ENCODE measurements around the gene GOLIM4.
"Not testable (repeated sequence)": the region's sequence is repeated elsewhere in the genome, so short reads cannot be mapped to it uniquely, and the experiment has no call there.

Gene GOLIM4

GRCh38 chr3:168095611-168096209 is at the start of gene GOLIM4:
Gene GOLIM4 (minus strand): TSS chr3:168095924. CDS start chr3:168095285, 639 bp downstream.
- DNase-seq (ENCODE audit: low read depth) = no peak

GRCh38 chr3:168141405-168141998 is 45.8 kb upstream of the GOLIM4 start:
- no peak for DNase-seq (ENCODE audit: low read depth)

GRCh38 chr3:168139947-168140346 is 44.2 kb upstream of the GOLIM4 start:
- DNase-seq (ENCODE audit: low read depth) = no peak

GRCh38 chr3:168138421-168138820 is 42.7 kb upstream of the GOLIM4 start:
- DNase-seq (ENCODE audit: low read depth) = no peak

GRCh38 chr3:168134931-168135330 is 39.2 kb upstream of the GOLIM4 start:
- DNase-seq (ENCODE audit: low read depth) = no peak

GRCh38 chr3:168130250-168130649 is 34.5 kb upstream of the GOLIM4 start:
- not testable (repeated sequence) for DNase-seq (ENCODE audit: low read depth)

- DNase-seq (ENCODE audit: low read depth) = not testable (repeated sequence)
These were observed 32.7 kb upstream of the GOLIM4 start for GRCh38 chr3:168128463-168128862.

- no peak for DNase-seq (ENCODE audit: low read depth)
These were observed 31.7 kb upstream of the GOLIM4 start for GRCh38 chr3:168127466-168127865.

- no peak for DNase-seq (ENCODE audit: low read depth)
These were observed 29.1 kb upstream of the GOLIM4 start for GRCh38 chr3:168124791-168125190.

GRCh38 chr3:168124291-168124690 is 28.6 kb upstream of the GOLIM4 start:
- no peak for DNase-seq (ENCODE audit: low read depth)

GRCh38 chr3:168123201-168124176 is 27.8 kb upstream of the GOLIM4 start:
- DNase-seq (ENCODE audit: low read depth) = no peak

GRCh38 chr3:168121184-168122017 is 25.7 kb upstream of the GOLIM4 start:
- no peak for DNase-seq (ENCODE audit: low read depth)

- DNase-seq (ENCODE audit: low read depth) = no peak
These were observed 22.2 kb upstream of the GOLIM4 start for GRCh38 chr3:168117853-168118313.

GRCh38 chr3:168117059-168117458 is 21.3 kb upstream of the GOLIM4 start:
- DNase-seq (ENCODE audit: low read depth) = no peak

- no peak for DNase-seq (ENCODE audit: low read depth)
These were observed 20.6 kb upstream of the GOLIM4 start for GRCh38 chr3:168116279-168116678.

- DNase-seq (ENCODE audit: low read depth) = no peak
These were observed 18.1 kb upstream of the GOLIM4 start for GRCh38 chr3:168113848-168114247.

- DNase-seq (ENCODE audit: low read depth) = no peak
These were observed 17.2 kb upstream of the GOLIM4 start for GRCh38 chr3:168112894-168113293.

- no peak for DNase-seq (ENCODE audit: low read depth)
These were observed 8.6 kb upstream of the GOLIM4 start for GRCh38 chr3:168104361-168104760.

GRCh38 chr3:168102735-168103410 is 7.1 kb upstream of the GOLIM4 start:
- no peak for DNase-seq (ENCODE audit: low read depth)

- DNase-seq (ENCODE audit: low read depth) = no peak
These were observed 5.2 kb upstream of the GOLIM4 start for GRCh38 chr3:168100777-168101492.

GRCh38 chr3:168097381-168097780 is 1.7 kb upstream of the GOLIM4 start:
- no peak for DNase-seq (ENCODE audit: low read depth)
